ENCODE data around the gene LRBA.

DNA sequence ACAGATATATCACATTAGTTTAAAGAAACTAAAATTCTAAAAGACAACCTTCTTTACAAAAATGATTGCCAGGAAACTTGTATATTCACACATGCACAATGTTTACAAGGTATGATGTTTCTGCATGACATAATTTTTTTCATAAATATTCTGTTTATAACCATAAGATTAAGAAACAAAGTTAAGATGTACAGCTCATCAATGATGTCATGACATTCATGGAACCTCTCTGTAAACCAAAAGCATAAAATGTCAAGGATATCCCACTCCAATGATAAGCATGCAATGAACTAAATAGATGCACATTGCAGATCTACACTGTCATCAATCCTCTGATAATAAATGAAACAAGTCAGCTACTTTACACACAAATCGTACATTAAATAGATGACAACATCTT is 297.1 kb downstream of the LRBA start:
- TF ChIP-seq CTCF (IDR thresholded peaks at IDR 0.05) (no peak), POLR2A (IDR thresholded peaks at IDR 0.05) (no peak), POLR2AphosphoS5 (IDR thresholded peaks at IDR 0.05) (no peak), EP300 (IDR thresholded peaks at IDR 0.05) (no peak)

All from stomach (tissue), 4 donors.